Right hindlimb (tissue), 1 donor: Measurements from ENCODE around the gene TMTC1.
"Not testable (repeated sequence)": the region's sequence is repeated elsewhere in the genome, so short reads cannot be mapped to it uniquely, and the experiment has no call there.

ENCODE experiments used
- DNase-seq: peaks from one replicate; pipeline ENCODE4 v3.0.0-alpha.2; 2018

The TMTC1 gene

GRCh38 chr12:29660847-29661246 is 122.9 kb downstream of the TMTC1 start:
- no peak for DNase-seq

DNA sequence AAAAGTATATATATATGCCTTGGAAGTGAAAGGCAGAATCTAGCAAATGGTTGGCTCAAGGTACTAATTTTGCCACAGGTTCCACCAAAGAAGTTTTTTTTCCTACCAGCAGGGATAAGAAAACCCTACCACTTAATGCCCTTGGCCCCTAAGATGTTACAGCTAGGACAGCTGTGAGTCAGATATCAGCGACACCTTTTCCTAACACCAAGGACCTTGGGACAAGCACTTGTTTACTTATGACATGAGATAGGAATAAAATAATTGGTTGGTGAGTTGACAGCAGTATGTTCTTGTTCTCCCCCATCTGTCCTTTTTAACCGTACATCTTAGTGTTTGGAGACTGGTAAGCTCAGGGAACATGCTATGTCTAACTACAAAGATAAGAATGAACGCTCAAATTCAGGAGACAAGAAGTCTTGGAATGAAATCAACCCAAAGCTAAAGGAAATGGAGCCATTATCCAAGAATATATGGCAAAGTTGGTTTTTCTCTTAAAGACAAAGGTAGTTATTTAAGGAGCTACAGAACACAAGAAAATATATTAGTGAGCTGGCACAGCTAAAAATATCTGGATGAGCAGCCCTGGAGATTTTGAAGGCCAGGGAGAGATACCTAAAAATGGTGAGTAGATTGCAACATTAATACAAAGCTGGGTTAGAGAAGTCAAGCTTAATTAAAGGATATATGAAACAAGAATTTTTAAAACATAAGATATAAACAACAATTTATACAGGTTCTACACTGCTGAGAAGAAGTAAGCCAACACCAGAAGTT is 126.8 kb downstream of the TMTC1 start:
- DNase-seq, result no peak

DNA sequence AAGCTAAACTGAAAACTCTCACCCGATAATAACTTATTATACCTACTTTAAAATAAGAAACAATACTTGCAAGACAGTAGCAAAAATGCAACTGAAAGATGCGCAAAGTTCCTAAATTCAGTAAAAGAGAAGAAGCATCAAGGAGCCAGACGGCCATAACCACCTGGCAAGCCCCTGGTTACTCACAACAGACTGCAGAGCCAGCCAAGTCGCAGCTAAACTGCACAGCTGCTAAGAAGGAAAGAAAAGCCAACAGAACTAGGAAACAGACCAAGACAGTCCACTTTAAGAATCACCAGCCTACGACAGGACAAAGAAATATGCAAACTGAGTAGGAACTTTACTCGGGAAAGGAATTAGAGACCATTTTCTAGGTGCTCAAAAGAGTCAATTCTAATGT is 127.9 kb downstream of the TMTC1 start:
- DNase-seq, result peak; percentile 41

DNA sequence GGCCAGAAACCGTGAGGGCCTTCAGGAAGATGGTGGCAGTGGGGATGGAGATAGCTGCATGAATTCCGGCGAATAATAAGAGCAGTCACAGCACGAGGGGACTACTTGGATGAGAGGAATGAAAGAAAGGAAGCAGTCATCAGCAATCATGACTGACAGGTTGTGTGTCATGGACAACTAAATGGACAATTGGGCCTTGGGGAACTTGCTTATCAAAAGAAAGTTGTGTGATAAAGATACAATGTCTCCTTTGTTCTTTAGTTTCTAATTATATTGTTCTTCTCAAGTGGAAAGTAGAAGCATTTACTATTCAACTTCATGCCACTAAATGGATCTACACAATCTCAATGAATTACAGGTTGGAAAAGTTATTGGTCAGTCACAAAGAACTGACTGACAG is 130.5 kb downstream of the TMTC1 start:
- DNase-seq, result no peak

DNA sequence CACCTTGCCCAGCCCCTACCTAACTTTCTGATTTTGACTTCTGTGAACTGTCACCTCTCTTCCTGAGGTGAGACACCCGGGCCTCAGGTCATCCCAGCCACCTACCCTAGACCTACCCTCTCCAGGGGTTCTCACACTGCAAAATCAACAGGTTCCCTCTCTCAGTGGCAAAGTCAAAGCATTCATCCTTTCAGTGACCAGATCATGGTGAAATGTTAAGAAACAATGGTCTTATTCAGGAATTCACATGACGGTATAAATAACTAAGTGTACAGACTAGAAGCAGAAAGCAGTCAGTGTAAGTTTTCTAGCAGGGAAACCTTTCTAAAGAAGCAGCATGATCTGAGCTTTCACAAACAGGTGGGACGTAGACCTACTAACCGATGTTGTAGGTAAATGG is 133.4 kb downstream of the TMTC1 start:
- DNase-seq, result no peak

DNA sequence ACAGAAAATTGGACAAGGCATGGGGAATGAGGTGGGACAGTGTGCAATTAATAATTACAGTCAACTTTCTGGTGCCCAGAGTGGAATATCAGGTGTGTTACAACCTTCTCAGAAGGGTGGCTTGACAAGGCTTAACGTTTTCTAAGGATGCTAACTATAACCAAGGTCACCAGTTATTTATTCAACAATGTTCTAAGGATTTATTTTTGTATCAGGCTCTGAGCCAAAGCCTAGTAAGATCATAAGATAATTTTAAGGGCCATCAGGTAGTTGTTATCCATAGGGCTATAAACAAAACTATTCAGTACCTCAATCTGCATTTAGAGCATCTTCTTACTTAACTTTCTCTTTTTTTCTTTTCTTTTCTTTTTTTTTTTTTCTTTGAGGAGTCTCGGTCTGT is 134.0 kb downstream of the TMTC1 start:
- no peak for DNase-seq

DNA sequence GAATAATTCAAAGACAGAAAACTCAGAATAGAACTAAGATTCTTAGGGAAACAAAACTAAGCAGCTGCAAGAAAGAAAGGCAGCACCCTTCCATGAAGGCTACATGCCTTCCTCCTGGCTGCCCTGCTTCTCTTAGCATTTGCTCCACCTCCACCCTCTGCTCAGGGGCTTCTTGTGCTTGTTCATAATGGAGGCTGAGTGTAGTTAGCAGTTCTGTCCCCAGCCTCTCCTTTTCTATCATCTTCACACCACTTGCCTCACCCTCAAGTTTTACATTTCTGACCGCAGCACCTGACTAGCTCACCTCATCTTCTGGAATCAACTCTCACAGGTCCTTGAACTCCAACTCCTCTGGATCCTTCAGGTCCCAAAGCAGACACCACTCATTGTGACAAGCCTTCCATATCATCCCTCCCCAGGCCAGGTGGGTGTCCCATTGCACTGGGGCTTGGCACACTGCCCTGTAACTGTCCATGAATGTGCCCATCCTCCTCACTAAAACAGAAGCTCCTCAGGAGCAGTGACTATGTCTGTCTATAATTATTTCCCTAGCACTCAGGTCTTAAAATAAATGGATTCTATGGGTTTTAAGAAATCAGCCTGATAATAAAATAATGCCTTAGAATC is 139.1 kb downstream of the TMTC1 start:
- no peak for DNase-seq

DNA sequence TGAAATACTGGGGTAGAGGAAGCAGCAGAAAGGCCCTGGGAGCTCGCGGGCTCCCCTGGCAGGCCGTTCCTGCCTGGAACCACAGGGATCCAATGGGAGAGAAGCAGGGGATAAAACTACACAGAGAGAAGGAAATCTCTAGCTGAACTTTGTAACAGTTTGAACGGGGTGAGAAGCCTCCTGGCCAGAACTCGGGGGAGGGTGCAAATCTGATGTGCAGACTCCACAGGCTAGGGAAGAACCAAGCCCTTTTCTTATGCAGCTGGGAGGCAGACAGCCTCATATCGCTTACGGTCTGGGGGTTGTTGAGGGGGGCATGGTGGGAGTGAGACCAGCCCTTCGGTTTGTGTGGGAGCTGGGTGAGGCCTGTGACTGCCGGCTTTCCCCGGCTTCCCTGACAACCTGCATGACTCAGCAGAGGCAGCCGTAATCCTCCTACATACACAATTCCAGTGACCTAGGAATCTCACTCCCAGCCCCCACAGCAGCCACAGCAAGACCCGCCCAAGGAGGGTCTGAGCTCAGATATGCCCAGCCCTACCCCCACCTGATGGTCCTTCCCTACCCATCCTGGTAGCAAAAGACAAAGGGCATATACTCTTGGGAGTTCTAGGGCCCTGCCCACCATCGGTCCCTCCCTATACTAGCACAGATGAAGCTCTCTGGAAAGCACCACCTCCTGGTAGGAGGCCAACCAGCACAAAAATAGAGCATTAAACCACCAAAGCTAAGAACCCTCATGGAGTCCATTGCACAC is 143.0 kb downstream of the TMTC1 start:
- DNase-seq, result peak; percentile 36

GRCh38 chr12:29639893-29640495 is 143.7 kb downstream of the TMTC1 start:
- peak; percentile 30 for DNase-seq

GRCh38 chr12:29638528-29638927 is 145.2 kb downstream of the TMTC1 start:
- DNase-seq, result no peak

DNA sequence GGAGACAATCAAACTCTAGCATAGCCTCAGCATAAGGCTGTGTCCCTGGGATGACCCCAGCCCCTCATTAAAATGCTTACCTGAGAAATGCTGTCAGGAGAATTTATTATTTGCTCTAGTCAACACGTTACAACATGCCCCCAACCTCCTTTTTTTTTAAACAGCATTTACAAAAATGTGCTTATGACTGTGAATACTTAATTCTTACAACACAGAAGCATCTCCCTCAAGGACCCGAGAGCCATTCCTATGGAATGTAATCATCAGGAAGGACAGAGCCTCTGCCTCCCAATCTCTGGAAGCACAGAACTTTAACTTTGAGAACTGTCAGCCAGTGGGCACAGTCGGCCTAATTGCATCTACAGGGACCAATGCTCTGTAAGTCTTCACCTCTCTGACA is 149.7 kb downstream of the TMTC1 start:
- DNase-seq, result no peak

DNA sequence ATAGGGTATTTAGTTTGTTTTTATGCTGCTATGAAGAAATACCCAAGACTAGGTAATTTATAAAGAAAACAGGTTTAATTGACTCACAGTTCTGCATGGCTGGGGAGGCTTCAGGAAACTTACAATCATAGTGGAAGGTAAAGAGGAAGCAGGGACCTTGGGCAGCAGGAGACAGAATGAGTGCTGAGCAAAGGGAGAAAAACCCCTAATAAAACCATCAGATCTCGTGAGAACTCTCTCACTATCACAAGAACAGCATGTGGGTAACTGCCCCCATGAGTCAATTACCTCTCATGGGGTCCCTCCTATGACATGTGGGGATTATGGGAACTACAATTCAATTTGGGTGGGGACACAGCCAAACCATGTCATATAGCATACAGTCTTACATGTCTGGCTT is 153.6 kb downstream of the TMTC1 start:
- DNase-seq, result not testable (repeated sequence)

DNA sequence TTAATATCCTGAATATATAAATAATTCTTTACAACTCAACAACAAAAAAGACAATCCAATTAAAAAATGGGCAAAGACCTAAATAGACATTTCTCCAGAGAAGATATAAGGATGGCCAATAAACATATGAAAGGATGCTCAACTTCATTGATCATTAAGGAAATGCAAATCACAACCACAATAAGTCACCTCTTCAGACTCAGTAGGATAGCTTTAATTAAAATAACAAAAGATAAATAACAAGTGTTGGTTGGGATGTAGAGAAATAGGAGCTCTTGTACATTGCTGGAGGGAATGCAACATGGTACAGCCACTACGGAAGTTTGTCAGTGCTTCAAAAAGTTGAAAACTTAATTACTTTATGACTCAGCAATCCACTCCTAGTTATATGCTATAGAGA is 156.5 kb downstream of the TMTC1 start:
- DNase-seq, result no peak

- DNase-seq, result no peak
Observed at GRCh38 chr12:29625359-29625953, 158.3 kb downstream of the TMTC1 start.

DNA sequence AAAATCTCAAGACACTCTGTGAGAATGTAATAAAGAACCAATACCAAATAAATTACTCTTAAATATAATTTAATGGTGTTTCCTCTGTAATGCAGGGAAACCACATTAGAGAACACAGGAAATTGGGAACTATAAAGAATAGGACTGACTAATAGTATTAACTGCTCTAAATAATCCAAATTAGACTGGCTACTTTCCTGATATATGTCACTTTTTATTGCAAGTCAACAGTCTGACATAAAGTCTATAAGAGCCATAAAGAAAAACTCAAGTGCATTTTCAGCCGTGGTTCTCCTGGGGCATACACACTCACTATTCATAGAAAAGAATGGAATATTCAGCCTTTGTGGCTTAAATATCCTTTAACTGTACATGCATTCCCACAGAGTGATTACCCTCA is 161.5 kb downstream of the TMTC1 start:
- DNase-seq, result no peak

DNA sequence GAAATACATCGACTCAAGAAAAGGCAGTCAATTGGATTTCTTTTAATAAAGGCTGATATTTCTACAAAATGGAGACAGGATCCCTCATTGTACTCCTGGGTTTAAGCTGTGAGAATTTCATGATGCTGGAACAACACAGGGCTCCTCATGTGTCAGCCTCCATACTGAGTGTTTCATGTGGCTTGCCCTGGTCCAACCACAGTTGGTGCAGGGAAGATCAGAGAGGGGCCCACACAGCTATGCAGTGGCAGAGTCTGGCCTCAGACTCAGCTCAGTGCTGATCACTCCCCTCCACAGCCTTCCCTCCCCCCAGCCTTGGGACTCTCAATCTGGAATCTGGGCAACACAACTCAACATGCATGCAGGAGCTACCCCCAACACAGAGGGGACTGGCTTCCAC is 163.7 kb downstream of the TMTC1 start:
- DNase-seq, result no peak

GRCh38 chr12:29617407-29617803 is 166.3 kb downstream of the TMTC1 start:
- no peak for DNase-seq

- no peak for DNase-seq
Observed at GRCh38 chr12:29616664-29617406, 166.9 kb downstream of the TMTC1 start.

DNA sequence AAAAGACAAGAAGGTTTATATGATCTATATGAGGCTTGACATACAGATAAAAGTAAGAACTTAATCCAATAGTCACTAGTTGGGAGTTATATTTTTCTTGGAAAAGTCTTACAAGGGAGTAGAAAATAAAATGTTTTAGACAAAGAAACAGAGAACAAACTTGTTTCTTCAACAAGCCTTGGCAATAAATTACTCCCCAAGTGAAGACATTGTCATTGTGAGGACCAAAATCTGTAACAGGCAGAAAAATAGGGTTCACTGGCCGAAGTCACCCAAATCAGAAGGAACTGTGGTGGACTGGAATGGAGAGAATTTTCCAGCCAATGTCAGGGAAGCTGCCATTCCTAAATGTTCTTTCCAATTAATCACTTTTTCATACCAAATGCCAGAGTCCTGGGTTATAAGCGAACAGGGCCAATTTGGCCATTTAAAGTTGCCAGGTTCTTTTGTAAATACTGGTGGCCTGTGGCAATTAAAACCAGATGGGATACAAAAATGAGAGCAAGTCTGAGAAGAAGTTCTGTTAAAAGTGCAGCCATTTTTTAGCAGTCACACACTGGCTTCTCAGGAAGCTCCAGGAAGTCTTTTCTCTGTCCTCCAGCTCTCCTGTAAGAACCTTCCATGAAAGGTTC is 168.9 kb downstream of the TMTC1 start:
- no peak for DNase-seq

DNA sequence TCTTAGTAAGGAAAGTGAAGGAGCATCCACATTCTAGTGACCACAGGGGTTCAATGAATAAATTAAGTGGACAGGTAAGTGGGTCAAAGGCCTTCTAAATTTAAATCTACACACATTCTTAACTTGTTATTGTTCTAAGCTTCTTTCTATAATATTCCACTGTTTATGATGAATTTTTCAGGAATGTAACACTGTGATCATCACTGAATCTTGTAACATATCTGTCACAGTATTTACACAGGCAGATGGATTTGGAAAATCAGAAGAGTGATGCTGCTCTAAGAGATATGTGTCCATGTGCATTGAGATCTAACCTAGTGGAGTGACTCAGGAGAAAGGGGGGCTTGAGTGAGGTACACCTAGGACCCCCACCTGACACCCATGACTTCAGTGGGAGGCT is 170.8 kb downstream of the TMTC1 start:
- DNase-seq, result no peak

- DNase-seq, result no peak
Observed at GRCh38 chr12:29611906-29612305, 171.8 kb downstream of the TMTC1 start.
